ENCODE measurements around the gene FOXRED1. TPM values are rescaled to one million over a fixed set of nuclear protein-coding genes. Genes with fewer than 3 reads are reported as not detected.
"Not testable (repeated sequence)": the region's sequence is repeated elsewhere in the genome, so short reads cannot be mapped to it uniquely, and the experiment has no call there.

The FOXRED1 gene
- total RNA-seq, 1 experiment from 2014 or later, result 21.2 TPM

GRCh38 chr11:126304457-126305075 lies 35.6 kb downstream of the FOXRED1 start:
- in situ Hi-C loops (cut with HindIII; ENCODE audit: low pct_unique_long_range_greater_than_20kb, low sequenced_read_pairs), result no loop called here
- no peak for DNase-seq (ENCODE audit: low read depth, low spot score)

GRCh38 chr11:126305699-126306098 lies 36.7 kb downstream of the FOXRED1 start:
- in situ Hi-C loops (cut with HindIII; ENCODE audit: low pct_unique_long_range_greater_than_20kb, low sequenced_read_pairs), result no loop called here

GRCh38 chr11:126307706-126308105 lies 38.8 kb downstream of the FOXRED1 start:
- in situ Hi-C loops (cut with HindIII; ENCODE audit: low pct_unique_long_range_greater_than_20kb, low sequenced_read_pairs), result no loop called here
- DNase-seq (ENCODE audit: low read depth, low spot score), result peak; percentile 82

More at GRCh38 chr11:126305699-126306098, 36.7 kb downstream of the FOXRED1 start:
- DNase-seq (ENCODE audit: low read depth, low spot score), result no peak

DNA sequence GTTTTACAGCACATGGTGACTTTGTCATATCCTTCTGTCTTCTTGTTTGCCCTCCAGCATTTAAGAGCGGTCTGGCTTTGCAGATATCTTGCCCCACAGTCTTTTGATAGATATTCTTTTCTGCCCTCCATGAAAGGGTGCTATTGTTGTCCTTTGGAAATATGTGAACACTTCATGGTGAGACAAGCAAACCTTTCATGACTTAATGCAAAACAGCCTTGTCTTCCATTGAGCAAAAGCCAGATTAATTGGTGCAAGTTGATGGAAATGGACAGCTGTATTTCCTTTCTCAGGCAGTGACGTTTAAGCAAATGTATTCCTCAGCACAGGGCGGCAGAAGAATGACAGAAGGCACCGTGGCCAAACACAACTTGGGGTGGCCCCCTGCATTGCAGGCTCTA lies 39.3 kb downstream of the FOXRED1 start:
- in situ Hi-C loops (cut with HindIII; ENCODE audit: low pct_unique_long_range_greater_than_20kb, low sequenced_read_pairs), result no loop called here
- DNase-seq (ENCODE audit: low read depth, low spot score), result peak; percentile 99

- DNase-seq (ENCODE audit: low read depth, low spot score); in situ Hi-C loops (cut with HindIII; ENCODE audit: low pct_unique_long_range_greater_than_20kb, low sequenced_read_pairs): not testable (repeated sequence)
Observed at GRCh38 chr11:126308771-126309170, 39.8 kb downstream of the FOXRED1 start.

DNA sequence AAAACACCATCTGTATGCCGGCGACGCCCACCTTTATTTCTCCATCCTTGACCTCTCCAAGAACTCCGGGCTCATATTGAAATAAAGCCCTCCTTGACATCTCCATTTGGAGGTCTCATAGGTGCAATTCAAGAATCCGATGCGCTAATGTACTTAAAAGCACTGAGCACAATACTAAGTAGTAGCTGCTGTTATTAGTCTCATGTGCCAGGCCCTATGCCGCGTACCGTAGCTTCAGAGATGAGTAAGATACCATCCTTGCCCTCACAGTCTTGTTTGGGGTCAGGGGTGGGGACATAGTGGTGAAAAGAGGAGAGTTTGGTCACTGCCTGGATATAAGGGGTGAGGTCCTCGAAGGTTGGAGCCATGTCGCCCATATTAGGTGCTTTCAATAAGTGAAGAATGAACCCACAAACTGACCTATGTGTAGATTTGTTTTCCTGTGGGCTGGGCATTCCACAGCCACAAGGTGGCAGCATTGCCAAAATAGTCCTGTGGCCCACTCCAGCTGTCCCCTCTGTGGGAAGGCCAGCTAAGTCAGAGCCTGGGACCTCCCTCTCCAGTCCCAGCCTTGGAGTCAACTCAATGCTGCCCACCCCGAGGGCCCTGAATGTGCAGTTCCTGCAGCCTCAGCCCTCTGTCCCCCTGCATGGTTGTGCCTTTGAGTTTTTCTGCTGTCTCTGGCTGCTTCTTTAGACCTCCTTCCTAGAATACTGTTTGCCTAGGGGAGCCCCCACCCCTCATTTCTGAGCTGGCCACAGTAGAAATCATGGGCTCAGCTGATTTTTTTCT lies 41.4 kb downstream of the FOXRED1 start:
- peak; percentile 78 for DNase-seq (ENCODE audit: low read depth, low spot score)
- in situ Hi-C loops (cut with HindIII; ENCODE audit: low pct_unique_long_range_greater_than_20kb, low sequenced_read_pairs), result no loop called here

DNA sequence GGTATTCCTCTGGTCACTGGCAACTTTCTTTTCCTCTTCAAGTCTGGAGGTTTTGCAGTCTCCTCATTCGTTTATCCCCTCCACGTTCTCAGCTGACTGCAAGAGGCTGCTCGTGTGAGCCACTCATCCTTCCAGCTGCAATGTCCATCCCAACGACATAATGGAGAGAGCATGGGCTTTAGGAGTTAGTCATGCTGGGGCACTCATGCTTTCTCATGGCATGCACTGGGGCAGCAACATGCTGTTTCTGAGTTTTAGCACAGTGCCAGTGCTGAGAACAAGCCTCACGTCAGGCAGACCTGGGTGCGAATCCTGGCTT lies 42.0 kb downstream of the FOXRED1 start:
- no peak for DNase-seq (ENCODE audit: low read depth, low spot score)
- in situ Hi-C loops (cut with HindIII; ENCODE audit: low pct_unique_long_range_greater_than_20kb, low sequenced_read_pairs), result no loop called here

DNA sequence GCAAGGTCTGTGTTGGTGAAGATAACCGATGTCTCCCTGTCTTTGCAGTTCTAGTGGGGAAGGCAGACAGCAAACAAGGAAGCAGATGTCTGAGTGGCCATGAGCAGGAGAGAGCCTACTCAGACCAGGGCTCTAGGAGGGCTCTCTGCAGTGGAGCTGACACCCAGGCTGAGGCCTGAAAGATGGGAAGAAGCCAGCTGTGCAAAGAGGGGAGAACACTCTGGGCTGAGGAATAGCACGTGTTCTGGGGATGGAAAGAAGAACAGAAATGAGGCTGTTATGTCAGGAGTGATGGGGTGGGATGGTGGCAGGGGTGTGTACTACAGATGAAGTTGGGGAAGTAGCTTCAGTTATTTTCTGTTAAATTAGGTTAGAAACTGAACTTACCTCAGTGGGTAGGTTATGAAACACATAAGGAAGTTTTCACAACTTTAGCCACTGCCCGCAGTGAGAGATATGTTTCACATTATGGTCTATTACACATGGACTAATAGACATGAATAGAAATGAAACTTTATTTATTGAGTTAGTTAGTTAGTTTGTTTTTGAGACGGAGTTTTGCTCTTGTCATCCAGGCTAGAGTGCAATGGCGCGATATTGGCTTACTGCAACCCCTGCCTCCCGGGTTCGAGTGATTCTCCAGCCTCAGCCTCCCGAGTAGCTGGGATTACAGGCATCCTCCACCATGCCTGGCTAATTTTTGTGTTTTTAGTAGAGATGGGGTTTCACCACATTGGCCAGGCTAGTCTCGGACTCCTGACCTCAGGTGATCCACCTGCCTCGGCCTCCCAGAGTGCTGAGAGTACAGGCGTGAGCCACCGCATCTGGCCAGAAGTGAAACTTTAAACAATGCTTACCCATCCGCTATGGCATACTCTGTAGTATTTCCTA lies 42.7 kb downstream of the FOXRED1 start:
- DNase-seq (ENCODE audit: low read depth, low spot score), result no peak
- in situ Hi-C loops (cut with HindIII; ENCODE audit: low pct_unique_long_range_greater_than_20kb, low sequenced_read_pairs), result no loop called here

- no peak for DNase-seq (ENCODE audit: low read depth, low spot score)
- in situ Hi-C loops (cut with HindIII; ENCODE audit: low pct_unique_long_range_greater_than_20kb, low sequenced_read_pairs), result no loop called here
Observed at GRCh38 chr11:126312961-126313360, 44.0 kb downstream of the FOXRED1 start.

- no peak for DNase-seq (ENCODE audit: low read depth, low spot score)
- in situ Hi-C loops (cut with HindIII; ENCODE audit: low pct_unique_long_range_greater_than_20kb, low sequenced_read_pairs), result no loop called here
Observed at GRCh38 chr11:126313826-126314225, 44.9 kb downstream of the FOXRED1 start.

DNA sequence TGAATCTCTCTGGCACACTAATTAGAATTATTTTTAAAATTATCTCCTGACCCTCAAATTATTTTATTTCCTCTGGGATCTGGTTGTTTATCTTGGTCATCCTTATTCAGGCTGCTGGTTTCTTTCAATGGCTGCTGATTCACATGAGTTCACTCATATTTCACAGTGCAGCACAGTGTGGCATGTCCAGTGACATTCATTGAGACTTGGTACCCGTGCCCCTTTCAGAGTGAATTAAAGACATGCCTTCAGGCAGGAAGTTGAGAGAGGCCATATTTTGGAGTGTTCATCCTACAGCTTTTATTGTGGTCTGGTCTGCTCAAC lies 48.4 kb downstream of the FOXRED1 start:
- in situ Hi-C loops (cut with HindIII; ENCODE audit: low pct_unique_long_range_greater_than_20kb, low sequenced_read_pairs), result no loop called here

DNA sequence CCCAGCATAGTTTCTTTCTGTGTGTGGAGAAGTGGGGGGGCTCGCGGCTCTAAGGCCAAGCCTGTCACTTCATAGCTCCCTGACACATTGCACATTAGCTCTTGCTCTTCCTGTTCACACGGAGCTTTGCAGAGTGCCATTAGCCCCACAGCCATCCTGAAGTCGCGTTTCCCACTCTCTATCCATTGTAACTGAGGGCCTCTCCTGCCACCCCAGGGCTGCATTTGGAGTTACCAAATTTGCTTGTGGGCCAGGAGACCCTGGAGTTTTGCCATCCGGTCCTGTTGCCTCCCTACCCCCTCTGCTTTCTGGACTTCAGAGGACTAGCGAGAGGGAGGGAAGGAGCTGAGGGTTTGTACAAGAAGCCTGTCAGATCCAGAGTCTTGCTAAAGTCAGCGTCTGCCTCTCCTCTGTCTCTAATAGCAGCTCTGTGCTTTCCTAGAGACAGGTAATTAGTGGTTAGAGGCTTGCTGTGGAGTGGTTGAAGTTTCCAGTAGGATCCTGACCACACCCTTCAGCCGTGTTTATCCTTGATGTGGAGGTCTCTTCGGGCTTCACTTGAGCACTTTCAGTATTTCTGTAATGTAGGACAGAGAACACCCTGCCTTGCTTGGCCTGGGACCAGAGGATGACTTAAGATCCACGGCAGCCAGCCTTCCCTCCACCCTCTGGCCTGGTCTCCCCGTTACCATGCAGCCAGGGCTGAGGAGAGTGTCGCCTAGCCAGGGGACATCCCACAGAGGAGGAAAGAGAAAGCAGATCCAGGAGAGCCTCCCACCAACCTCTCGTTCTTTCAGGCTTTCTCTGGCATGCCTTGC lies 49.0 kb downstream of the FOXRED1 start:
- in situ Hi-C loops (cut with HindIII; ENCODE audit: low pct_unique_long_range_greater_than_20kb, low sequenced_read_pairs), result no loop called here

More for the DNA sequence above, 48.4 kb downstream of the FOXRED1 start:
- no peak for DNase-seq (ENCODE audit: low read depth, low spot score)

DNA sequence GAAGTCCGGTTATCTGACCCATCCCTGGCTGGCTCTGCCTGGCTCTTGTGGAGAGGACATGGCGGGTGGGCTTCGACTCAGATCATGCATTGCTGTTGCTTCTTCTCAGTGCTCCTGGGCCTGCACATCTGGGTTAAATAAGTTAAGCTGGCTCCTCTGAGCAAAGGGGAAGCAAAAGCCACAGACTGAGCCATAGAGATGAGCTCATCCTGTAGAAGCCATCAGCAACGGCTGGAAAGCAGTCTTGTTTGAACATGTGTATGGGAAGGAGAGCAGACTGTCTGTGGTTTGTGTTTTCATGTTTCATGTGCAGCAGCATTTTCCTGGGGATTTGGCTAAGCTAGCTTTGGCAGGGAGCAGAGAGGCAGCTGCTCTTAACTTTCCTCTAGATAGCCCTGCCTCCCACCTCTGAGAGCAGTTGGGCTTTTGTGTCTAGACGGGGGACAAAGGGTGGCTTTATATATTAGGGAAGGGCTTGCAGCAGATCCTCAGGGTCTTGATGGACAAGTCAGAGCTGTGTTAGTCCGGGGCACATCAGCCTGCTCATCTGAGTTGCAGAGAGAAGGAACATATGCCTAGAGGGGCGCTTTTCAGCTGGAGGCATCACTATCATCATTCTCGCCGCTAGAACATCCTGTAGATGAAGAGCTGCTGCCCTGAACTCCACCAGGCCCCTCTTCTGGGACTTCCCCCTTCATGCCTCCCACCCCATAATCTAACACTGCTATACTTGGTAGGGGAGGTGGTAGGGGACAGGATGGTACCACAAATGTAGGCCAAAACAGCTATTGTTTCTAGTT lies 49.8 kb downstream of the FOXRED1 start:
- in situ Hi-C loops (cut with HindIII; ENCODE audit: low pct_unique_long_range_greater_than_20kb, low sequenced_read_pairs), result no loop called here
- DNase-seq (ENCODE audit: low read depth, low spot score), result no peak

More for the DNA sequence above, 49.0 kb downstream of the FOXRED1 start:
- no peak for DNase-seq (ENCODE audit: low read depth, low spot score)

- DNase-seq (ENCODE audit: low read depth, low spot score), result no peak
- in situ Hi-C loops (cut with HindIII; ENCODE audit: low pct_unique_long_range_greater_than_20kb, low sequenced_read_pairs), result no loop called here
Observed at GRCh38 chr11:126319374-126319740, 50.4 kb downstream of the FOXRED1 start.

DNA sequence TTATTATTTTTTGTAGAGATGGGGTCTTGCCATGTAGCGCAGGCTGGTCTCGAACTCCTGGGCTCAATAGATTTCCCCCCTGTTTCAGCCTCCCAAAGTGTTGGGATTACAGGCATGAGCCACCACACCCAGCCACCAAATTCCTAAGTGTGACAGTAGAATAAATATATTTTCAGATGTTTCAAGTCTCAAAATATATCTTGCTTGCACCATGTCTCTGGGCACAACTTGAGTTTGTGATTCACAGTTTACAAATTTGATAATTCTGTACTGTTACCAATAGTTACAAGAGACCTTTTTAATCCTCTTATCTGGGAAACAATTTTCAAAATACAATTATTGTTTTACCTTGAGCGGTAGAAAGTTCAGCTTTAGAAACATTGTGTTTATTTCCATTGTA lies 54.0 kb downstream of the FOXRED1 start:
- in situ Hi-C loops (cut with HindIII; ENCODE audit: low pct_unique_long_range_greater_than_20kb, low sequenced_read_pairs), result no loop called here
- DNase-seq (ENCODE audit: low read depth, low spot score), result no peak

DNA sequence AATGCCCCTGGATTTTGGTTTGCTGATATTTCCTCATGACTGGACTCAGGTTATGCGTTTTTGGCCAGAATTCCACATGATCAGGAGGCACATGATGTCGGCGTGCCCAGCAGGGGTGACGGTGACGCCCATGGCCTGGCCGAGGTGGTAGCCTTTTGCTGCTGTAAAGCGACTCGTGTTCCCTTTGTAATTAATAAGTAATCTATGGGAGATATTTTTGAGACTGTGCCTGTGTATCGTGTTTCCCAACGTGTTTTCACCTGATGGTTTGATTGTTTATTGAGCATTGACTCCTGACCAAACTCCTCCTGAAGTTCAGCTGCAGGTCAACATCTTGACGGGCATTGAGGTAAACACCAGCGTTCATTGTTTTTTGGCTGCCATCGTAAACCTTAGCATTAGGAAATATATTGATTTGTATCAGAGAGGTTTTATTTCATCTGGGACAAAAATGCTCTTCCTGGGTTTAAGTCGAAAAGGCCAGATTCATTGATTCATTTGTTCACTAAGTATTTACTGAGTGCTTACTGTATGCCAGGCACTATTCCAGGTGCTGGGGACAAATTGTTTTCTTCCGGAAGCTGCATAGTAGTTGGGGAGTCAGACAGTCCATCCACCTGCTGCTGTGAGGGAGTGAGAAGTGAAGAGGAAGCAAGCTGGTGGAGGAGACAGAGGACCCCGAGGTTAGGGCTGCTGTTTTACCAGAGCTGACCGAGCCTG lies 58.5 kb downstream of the FOXRED1 start:
- DNase-seq (ENCODE audit: low read depth, low spot score), result no peak
- in situ Hi-C loops (cut with HindIII; ENCODE audit: low pct_unique_long_range_greater_than_20kb, low sequenced_read_pairs), result no loop called here

Measured in SK-MEL-5 (cell line).